BLaER1 (cell line): Measurements from ENCODE around the gene UBA52.

Experiments
- H3K27ac ChIP-seq: shearing (Covaris generic); formaldehyde crosslinking; 2 replicates; pipeline ENCODE4 v1.8.1; 2022
- H3K27me3 ChIP-seq: shearing (Covaris generic); formaldehyde crosslinking; 2 replicates; pipeline ENCODE4 v1.8.1; 2022
- H3K36me3 ChIP-seq: shearing (Covaris generic); formaldehyde crosslinking; 2 replicates; pipeline ENCODE4 v1.8.1; 2022
- H3K4me1 ChIP-seq: shearing (Covaris generic); formaldehyde crosslinking; 2 replicates; pipeline ENCODE4 v1.8.1; 2022
- H3K4me2 ChIP-seq: shearing (Covaris generic); formaldehyde crosslinking; 2 replicates; pipeline ENCODE4 v1.8.1; 2022
- H3K4me3 ChIP-seq: shearing (Covaris generic); formaldehyde crosslinking; 2 replicates; pipeline ENCODE4 v1.8.1; 2022
- H3K9ac ChIP-seq: shearing (Covaris generic); formaldehyde crosslinking; 2 replicates; pipeline ENCODE4 v1.8.1; 2022
- H3K9me3 ChIP-seq: shearing (Covaris generic); formaldehyde crosslinking; 2 replicates; pipeline ENCODE4 v1.8.1; 2022
- H4K20me1 ChIP-seq: shearing (Covaris generic); formaldehyde crosslinking; 2 replicates; pipeline ENCODE4 v1.8.1; 2022
- Cebpa-rat ChIP-seq: shearing (Covaris generic); IDR thresholded peaks from 2 replicates; pipeline ENCODE4 v1.8.1; 2022

Gene UBA52

GRCh38 chr19:18577365-18577914, 5.8 kb downstream of the UBA52 start:
- Histone ChIP-seq H3K27me3 (no peaks in the 10 kb centered on the region), H3K36me3 (peaks cover 63% of the 10 kb centered on the region), H3K4me2 (no peak overlapping the region)

GRCh38 chr19:18580311-18580710, 8.7 kb downstream of the UBA52 start:
- peaks cover 36% of the 10 kb centered on the region for H3K36me3 ChIP-seq
- no peak for TF ChIP-seq Cebpa-rat
- no peak overlapping the region for H3K4me3 ChIP-seq
- no peak overlapping the region for H3K27ac ChIP-seq
- H4K20me1 ChIP-seq, result peaks cover 17% of the 10 kb centered on the region
- no peaks in the 10 kb centered on the region for H3K27me3 ChIP-seq
- peaks cover 4% of the 10 kb centered on the region for H3K4me1 ChIP-seq
- no peak overlapping the region for H3K9ac ChIP-seq
- no peaks in the 10 kb centered on the region for H3K9me3 ChIP-seq
- H3K4me2 ChIP-seq, result no peak overlapping the region

More at GRCh38 chr19:18577365-18577914, 5.8 kb downstream of the UBA52 start:
- Histone ChIP-seq H4K20me1 (peaks cover 46% of the 10 kb centered on the region), H3K9ac (no peak overlapping the region), H3K4me3 (no peak overlapping the region), H3K4me1 (peaks cover 14% of the 10 kb centered on the region), H3K9me3 (no peaks in the 10 kb centered on the region), H3K27ac (no peak overlapping the region)
- no peak for TF ChIP-seq Cebpa-rat

- H3K36me3 ChIP-seq, result peaks cover 11% of the 10 kb centered on the region
- H3K4me1 ChIP-seq, result peaks cover 46% of the 10 kb centered on the region
These were observed 14.6 kb downstream of the UBA52 start for GRCh38 chr19:18586306-18586705.

GRCh38 chr19:18587561-18587960, 15.9 kb downstream of the UBA52 start:
- H3K36me3 ChIP-seq, result peaks cover 21% of the 10 kb centered on the region
- no peak for TF ChIP-seq Cebpa-rat
- no peak overlapping the region for H3K27ac ChIP-seq
- H3K27me3 ChIP-seq, result no peaks in the 10 kb centered on the region
- no peak overlapping the region for H3K9ac ChIP-seq
- peak overlapping the region; percentile 98 for H3K4me2 ChIP-seq
- peaks cover 17% of the 10 kb centered on the region for H4K20me1 ChIP-seq
- H3K4me3 ChIP-seq, result no peak overlapping the region
- peaks cover 7% of the 10 kb centered on the region for H3K9me3 ChIP-seq
- H3K4me1 ChIP-seq, result peaks cover 58% of the 10 kb centered on the region

More at GRCh38 chr19:18586306-18586705, 14.6 kb downstream of the UBA52 start:
- Histone ChIP-seq H3K27me3 (no peaks in the 10 kb centered on the region), H3K4me3 (no peak overlapping the region), H3K9ac (no peak overlapping the region), H3K27ac (no peak overlapping the region), H3K9me3 (peaks cover 7% of the 10 kb centered on the region), H3K4me2 (0 out of 2 replicates have a peak overlapping the region, but pooled peaks have one; percentile 56), H4K20me1 (peaks cover 7% of the 10 kb centered on the region)
- TF ChIP-seq Cebpa-rat, result no peak

GRCh38 chr19:18587962-18588610, 16.4 kb downstream of the UBA52 start:
- no peak for TF ChIP-seq Cebpa-rat
- Histone ChIP-seq H4K20me1 (peaks cover 18% of the 10 kb centered on the region), H3K4me2 (peak overlapping the region; percentile 98), H3K9me3 (peaks cover 7% of the 10 kb centered on the region), H3K4me3 (peak overlapping the region; percentile 78), H3K27ac (peak overlapping the region; percentile 85), H3K4me1 (peaks cover 63% of the 10 kb centered on the region), H3K9ac (peak overlapping the region; percentile 78), H3K27me3 (no peaks in the 10 kb centered on the region), H3K36me3 (peaks cover 21% of the 10 kb centered on the region)

GRCh38 chr19:18588611-18589379, 17.1 kb downstream of the UBA52 start, which contains the start of gene REX1BD:
Gene REX1BD, plus strand, starts transcription at chr19:18588798. Its CDS starts 4 bp downstream, at chr19:18588802.
- H4K20me1 ChIP-seq, result peaks cover 25% of the 10 kb centered on the region
- peak within 1 kb of the TSS; percentile 78 for H3K4me3 ChIP-seq
- H3K27ac ChIP-seq, result peak within 1 kb of the TSS; percentile 85
- H3K36me3 ChIP-seq, result peaks cover 21% of the 10 kb centered on the region
- TF ChIP-seq Cebpa-rat, result no peak
- H3K4me2 ChIP-seq, result peak within 1 kb of the TSS; percentile 98
- peak within 1 kb of the TSS; percentile 78 for H3K9ac ChIP-seq
- peaks cover 7% of the 10 kb centered on the region for H3K9me3 ChIP-seq
- H3K27me3 ChIP-seq, result no peaks in the 10 kb centered on the region
- H3K4me1 ChIP-seq, result peaks cover 70% of the 10 kb centered on the region

- peaks cover 21% of the 10 kb centered on the region for H3K36me3 ChIP-seq
- peaks cover 78% of the 10 kb centered on the region for H3K4me1 ChIP-seq
- H3K4me2 ChIP-seq, result peak overlapping the region; percentile 98
- H4K20me1 ChIP-seq, result peaks cover 26% of the 10 kb centered on the region
- no peaks in the 10 kb centered on the region for H3K27me3 ChIP-seq
- peaks cover 7% of the 10 kb centered on the region for H3K9me3 ChIP-seq
- peak overlapping the region; percentile 78 for H3K4me3 ChIP-seq
- peak overlapping the region; percentile 78 for H3K9ac ChIP-seq
- TF ChIP-seq Cebpa-rat, result no peak
- peak overlapping the region; percentile 85 for H3K27ac ChIP-seq
These were observed 18.0 kb downstream of the UBA52 start for GRCh38 chr19:18589380-18590272.

- Histone ChIP-seq H3K27me3 (peaks cover 4% of the 10 kb centered on the region; the same call in 1 of the 2 replicates), H4K20me1 (peaks cover 35% of the 10 kb centered on the region), H3K4me3 (no peak overlapping the region), H3K27ac (no peak overlapping the region), H3K4me1 (peaks cover 81% of the 10 kb centered on the region), H3K36me3 (peaks cover 21% of the 10 kb centered on the region), H3K9me3 (peaks cover 7% of the 10 kb centered on the region), H3K9ac (no peak overlapping the region), H3K4me2 (peak overlapping the region; percentile 98)
- TF ChIP-seq Cebpa-rat, result no peak
These were observed 18.9 kb downstream of the UBA52 start for GRCh38 chr19:18590273-18591272.
